ENCODE data around the gene ICOSLG.
"Not testable (repeated sequence)": the region's sequence is repeated elsewhere in the genome, so short reads cannot be mapped to it uniquely, and the experiment has no call there.

The ICOSLG gene

DNA sequence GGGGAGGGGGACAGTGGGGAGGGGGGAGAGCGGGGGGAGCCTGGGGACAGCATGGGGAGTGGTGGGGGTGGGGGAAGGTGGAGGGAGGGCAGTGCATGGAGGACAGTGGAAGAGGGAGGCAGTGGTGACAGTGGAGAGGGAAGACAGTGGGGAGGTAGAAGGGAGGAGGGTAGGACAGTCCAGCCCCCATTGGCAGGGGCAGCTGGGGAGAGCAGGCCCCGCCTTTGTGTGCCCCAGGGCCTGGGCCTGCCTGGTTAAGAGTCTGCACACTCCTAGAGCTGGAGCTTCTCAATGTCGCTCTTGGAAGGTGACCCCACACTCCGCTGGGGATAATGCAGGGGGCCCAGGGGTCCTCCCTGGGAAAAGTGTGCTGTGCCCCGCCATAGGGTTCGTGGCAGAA, 15.1 kb downstream of the ICOSLG start:
- DNase-seq (ENCODE audit: low read depth in 2 of 2), result not testable (repeated sequence)

GRCh38 chr21:44223334-44223733, 17.4 kb downstream of the ICOSLG start:
- not testable (repeated sequence) for DNase-seq (ENCODE audit: low read depth in 2 of 2)

- DNase-seq (ENCODE audit: low read depth in 2 of 2), result not testable (repeated sequence)
These were observed 20.1 kb downstream of the ICOSLG start for GRCh38 chr21:44220674-44221073.

DNA sequence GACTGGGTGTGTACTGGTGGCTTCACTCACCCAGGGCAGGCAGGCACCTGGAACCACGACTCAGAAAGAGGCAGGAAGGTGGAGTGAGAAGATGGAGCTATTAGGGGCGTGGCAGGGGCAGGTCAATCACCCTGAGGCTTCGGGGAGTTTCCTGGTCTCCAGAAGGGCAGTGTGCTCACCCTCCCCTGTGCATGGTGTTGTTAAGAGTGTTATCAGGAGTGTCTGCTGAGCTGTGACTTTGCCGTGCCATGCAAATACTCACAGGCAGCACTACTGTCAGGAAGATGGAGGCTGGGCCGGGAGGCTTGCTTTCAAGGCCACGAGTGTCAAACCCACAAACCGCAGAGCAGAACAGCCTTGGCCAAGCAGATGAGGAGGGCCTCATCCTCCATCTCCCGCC, 22.3 kb downstream of the ICOSLG start:
- not testable (repeated sequence) for DNase-seq (ENCODE audit: low read depth in 2 of 2)

DNA sequence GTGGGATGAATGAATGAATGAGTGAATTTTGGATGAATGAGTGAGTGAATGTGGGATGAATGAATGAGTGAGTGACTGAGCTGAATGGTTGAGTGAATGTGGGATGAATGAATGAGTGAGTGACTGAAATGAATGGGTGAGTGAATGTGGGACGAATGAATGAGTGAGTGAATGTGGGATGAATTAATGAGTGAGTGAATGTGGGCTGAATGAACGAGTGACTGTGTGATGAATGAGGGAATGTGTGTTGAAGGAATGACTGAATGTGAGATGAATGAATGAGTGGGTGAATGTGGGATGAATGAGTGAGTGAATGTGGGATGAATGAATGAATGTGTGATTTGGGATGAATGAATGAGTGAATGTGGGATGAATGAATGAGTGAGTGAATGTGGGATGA, 28.8 kb downstream of the ICOSLG start:
- not testable (repeated sequence) for DNase-seq (ENCODE audit: low read depth in 2 of 2)

GRCh38 chr21:44211574-44211973, 29.2 kb downstream of the ICOSLG start:
- not testable (repeated sequence) for DNase-seq (ENCODE audit: low read depth in 2 of 2)

DNA sequence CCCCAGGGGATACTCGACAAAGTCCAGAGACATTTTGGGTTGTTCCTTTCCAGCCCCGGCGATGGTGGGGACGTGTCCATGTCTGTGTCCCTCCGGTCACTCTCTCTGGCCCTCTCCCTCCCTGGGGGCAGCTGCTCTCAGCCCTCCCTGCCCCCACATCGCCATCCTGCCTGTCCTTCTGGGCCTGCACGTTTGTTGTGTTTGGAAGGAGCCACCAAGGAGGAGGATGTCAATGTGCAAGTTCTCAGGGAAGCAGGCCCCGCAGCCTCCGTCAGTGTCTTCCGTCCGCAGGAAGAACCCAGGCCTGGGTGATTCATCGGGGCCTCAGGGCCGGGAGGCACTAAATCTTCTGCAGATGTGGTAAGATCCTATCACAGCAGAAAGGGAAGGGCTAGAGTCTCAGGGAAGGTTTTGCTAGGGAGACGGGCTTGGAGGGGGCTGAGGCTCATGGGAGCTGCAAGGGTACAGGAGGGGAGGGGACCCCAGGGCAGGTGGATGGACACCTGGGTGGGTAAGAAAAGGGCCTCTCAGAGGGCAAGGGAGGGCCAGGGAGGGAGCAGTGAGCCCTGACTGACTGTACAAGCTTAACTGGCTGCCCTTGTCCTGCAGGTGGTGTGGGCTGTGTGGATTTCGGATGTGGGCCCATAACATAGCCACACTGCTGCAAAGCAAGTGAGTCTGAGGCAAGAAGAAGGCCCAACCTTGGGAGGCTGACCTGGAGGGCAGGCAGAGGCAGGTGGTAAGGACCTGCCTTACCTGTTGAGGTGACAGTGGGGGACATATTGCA, 32.7 kb downstream of the ICOSLG start:
- not testable (repeated sequence) for DNase-seq (ENCODE audit: low read depth in 2 of 2)

DNA sequence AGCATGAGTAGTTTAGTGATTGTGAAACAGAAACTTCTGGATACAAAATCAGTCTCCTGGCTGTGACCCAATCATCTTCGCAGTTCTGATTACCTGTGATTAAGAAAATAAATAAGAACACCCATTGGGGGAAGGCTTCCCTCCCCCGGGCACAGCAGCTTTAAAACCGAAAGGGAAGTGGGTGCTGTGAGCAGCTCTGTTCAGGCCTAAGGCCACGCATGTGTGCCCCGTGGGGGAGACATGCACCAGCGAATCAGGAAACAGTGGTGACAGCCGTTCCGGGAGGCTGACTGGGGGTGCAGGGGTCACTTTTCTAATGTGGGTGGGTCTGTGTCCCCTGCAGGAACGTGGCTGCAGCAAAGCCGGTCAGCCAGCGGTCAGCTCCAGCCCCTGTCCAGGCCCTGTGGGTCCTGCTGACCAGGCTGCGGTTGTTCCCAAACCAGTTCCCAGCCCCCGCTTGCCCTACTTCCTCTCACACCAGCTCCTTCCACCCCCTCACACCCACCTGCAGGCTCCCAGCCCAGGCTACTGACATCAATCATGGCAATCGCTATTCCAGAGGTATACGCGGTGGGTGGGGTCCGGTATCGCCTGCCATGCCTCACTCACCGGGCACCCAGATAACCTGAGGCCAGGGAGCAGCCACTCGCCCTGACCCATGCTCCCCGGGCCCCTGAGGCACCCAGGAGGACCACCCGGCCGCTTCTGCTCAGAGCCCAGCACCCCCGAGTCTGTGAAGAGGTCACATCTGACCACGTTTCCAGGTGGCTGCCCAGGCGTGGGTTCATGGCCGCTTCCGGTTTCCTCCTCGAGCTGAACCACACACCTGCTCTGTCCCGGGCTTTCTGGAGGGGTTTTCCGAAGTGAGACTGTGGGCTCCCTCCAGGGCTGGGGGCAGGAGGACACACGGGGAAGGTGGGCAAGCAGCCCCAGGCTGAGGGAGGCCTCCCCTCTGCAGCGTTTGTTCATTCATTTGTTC, 33.8 kb downstream of the ICOSLG start:
- not testable (repeated sequence) for DNase-seq (ENCODE audit: low read depth in 2 of 2)

DNA sequence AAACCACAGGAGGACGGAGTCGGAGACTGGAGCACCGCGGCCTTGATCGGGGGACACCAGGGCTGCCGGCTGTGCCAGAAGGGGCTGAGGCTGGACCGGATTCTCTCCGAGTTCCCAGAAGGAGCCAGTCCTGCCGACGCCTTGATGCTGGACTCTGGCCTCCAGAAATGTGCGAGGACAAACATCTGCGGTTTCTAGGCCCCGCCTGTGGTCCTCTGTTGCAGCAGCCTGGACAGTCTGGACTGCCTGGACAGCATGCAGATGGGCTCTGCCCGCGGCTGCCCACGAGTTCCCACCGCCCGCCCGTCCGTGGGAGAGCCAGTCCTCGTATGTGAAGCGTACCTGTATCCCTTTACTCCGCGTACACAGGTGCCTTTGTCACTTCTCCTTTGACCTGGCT, 34.6 kb downstream of the ICOSLG start:
- DNase-seq (ENCODE audit: low read depth in 2 of 2), result not testable (repeated sequence)

DNA sequence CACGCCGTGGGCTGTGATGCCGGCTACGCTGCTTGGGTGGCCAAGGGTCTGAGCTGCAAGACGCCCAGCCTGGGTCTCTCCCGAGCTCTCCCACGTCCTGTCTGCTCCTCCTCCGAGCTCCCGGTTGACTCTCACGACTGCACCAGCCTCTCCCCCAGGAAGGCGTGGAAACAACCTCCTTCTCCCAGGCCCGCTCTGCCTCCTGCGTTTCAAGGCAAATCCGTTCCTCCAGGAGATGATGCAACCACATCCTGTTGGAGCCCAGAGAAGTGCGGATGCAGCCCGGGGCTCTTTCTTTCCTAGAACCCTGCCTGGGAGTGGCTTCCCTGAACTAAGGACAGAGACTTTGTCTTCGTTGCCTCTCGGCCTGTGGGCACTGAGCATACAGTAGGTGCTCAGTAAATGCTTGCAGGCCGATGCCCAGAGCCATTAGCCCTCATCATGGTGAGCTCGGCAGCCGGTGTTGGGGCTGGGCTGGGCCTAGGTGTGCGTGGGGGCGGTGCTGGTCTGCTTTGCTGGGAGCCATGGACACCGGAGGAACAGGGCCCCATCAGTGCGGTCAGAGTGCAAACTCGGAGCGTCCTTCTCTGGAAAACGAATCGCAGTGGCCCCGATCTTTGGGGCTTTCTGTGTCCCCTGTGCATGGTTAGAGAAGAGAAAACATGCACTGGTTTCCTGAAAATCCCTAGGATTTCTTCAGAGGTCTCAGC, 38.0 kb downstream of the ICOSLG start:
- DNase-seq (ENCODE audit: low read depth in 2 of 2), result not testable (repeated sequence)

DNA sequence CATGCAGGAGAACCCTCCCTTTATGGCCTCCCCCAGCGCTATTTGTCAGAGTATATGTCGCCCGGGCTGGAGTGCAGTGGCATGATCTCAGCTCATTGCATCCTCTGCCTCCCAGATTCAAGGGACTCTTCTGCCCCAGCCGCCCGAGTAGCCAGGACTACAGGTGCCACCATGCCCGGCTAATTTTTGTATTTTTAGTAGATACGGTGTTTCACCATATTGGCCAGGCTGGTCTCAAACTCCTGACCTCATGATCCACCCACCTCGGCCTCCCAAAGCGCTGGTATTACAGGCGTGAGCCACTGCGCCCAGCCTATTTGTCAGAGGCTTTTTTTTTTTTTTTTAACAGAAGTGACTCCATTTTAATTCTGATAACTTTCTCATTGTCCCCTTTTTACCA, 40.7 kb downstream of the ICOSLG start:
- not testable (repeated sequence) for DNase-seq (ENCODE audit: low read depth in 2 of 2)

GRCh38 chr21:44199448-44199847, 41.3 kb downstream of the ICOSLG start:
- no peak for DNase-seq (ENCODE audit: low read depth in 2 of 2)

DNA sequence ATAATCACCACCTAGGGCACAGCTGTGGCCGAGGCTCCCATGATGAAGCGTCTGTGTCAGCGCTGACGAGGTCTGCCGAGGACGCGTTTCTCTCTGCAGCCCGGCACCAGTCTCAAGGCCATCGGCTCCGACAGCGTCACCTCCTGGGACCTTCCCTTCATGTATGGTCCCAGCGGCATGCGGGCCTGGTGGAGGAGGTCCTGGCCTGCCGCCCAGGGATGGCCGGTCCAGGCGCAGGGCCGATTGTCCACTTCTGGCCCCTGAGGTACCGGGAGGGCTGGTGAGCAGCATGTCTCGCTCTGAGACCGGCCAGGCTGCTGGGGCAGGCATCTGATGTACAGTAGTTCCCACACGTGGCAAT, 43.6 kb downstream of the ICOSLG start:
- DNase-seq (ENCODE audit: low read depth in 2 of 2), result not testable (repeated sequence)

- DNase-seq (ENCODE audit: low read depth in 2 of 2), result peak in 1 of 2 donors; percentile 54
These were observed 44.3 kb downstream of the ICOSLG start for GRCh38 chr21:44196212-44197155.

GRCh38 chr21:44194888-44195287, 45.9 kb downstream of the ICOSLG start:
- not testable (repeated sequence) for DNase-seq (ENCODE audit: low read depth in 2 of 2)

GRCh38 chr21:44194451-44194850, 46.3 kb downstream of the ICOSLG start:
- DNase-seq (ENCODE audit: low read depth in 2 of 2), result not testable (repeated sequence)

DNA sequence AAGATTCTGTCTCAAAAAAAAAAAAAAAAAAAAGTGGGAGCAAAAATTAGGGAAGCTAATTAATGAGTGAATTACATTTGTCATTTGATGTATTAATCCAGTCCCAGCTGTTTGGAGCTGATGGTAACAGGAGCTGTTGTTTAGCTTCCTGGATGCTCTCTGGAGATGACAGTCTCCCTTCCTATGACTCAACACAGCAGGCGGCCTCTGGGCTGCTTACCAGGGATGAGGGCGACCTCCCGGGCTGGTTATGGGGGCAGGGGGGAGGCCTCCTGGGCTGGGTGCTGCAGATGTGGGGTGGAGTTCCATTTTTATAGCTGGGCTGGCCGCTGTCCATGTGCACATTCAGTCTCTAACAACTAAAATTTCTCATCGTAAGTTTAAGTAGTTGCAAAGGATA, 47.6 kb downstream of the ICOSLG start:
- DNase-seq (ENCODE audit: low read depth in 2 of 2), result not testable (repeated sequence)

DNA sequence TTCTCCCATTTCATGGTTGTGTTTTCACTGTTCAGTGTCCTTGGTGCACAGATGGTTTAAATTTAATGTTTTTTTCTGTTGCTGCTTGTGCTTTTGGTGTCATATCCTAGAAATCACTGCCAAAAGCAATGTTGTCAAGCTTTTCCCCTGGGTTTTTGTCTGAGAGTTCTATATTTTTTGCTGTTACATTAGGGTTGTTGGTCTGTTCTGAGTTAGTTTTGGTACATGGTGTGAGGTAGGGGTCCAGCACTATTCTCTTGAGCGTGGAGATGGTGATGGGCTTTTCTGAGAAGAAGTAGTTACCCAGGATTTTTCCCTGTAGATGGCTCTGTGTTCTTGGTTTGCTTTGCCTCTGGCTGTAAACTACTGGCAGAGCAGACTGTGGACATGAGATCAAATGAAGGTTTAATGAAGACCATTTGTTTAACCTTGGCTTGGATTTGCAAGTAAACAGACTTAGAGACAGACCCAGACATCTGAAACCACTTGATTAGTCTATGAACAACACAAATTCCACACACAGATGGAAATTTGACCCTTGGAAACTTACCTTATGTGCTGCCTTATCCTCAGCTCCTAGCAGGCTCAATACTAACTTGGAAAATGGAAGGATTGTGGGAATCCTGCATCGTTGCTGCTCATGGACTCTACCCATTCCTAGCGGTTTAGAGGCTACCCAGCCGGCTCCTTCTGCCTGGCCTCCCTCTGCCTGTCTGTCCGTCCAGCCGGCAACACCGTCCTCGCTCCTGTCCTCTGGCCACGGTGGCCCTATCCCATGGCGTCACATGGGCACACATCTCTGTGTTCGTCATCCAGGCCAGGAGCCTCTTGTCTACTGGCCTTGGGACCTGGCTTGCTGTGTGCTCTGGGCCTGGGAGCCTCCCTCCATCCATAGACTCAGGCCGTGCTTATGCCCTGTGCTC, 50.1 kb downstream of the ICOSLG start:
- not testable (repeated sequence) for DNase-seq (ENCODE audit: low read depth in 2 of 2)

DNA sequence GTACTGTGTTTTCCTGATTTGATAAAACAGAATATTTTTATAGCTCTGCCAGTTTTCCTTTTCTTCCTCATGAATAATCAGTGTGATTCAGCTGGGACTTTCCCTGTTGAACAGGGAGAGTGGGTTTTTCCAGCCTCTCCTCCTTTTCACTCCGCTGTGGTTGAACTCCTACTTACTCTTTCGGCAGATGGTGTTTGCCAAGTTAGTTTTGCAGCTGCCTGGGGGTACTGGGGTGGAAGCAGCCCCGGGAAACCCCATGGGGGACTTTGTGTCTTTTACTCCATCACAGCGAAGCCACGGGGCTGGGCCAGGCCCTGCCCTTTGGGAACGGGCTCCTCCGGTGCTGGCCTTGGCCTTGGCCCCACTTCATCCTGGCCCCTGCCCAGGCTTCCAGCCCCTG, 55.9 kb downstream of the ICOSLG start:
- not testable (repeated sequence) for DNase-seq (ENCODE audit: low read depth in 2 of 2)

GRCh38 chr21:44182202-44182601, 58.5 kb downstream of the ICOSLG start:
- DNase-seq (ENCODE audit: low read depth in 2 of 2), result not testable (repeated sequence)
